Mesenchymal stem cell (in vitro differentiated cells and primary cell): Measurements from ENCODE around the gene C5orf47.
A peak's percentile ranks its signal among the peaks of the same experiment; 100 is the strongest.

Experiments used
- DNase-seq: peaks from one replicate; pipeline ENCODE4 v3.0.0-alpha.2; 2013
- H2AFZ ChIP-seq: one replicate; pipeline ENCODE4 v1.6.1; 2013; ENCODE audit warnings: low read depth, mild to moderate bottlenecking, control low read depth, inconsistent platforms, low read length, moderate library complexity
- H2AK5ac ChIP-seq: 2 replicates; pipeline ENCODE4 v1.6.1; 2013; ENCODE audit warnings: low read length, moderate library complexity, mild to moderate bottlenecking, inconsistent platforms; ENCODE audit not compliant: severe bottlenecking
- H2BK120ac ChIP-seq: one replicate; pipeline ENCODE4 v1.6.1; 2013; ENCODE audit warnings: low read depth, mild to moderate bottlenecking, inconsistent platforms, low read length, moderate library complexity
- H2BK12ac ChIP-seq, 2 experiments: one replicate each; pipeline ENCODE4 v1.6.1; 2013; ENCODE audit warnings: inconsistent platforms in 2 of 2, low read length in 2 of 2, mild to moderate bottlenecking in 2 of 2, moderate library complexity in 2 of 2, control low read depth in 1 of 2
- H2BK15ac ChIP-seq: one replicate; pipeline ENCODE4 v1.6.1; 2013; ENCODE audit warnings: mild to moderate bottlenecking, low read depth, inconsistent platforms; ENCODE audit not compliant: poor library complexity, severe bottlenecking
- H2BK5ac ChIP-seq: 2 replicates; pipeline ENCODE4 v1.6.1; 2013; ENCODE audit warnings: low read depth, mild to moderate bottlenecking, low read length, control low read depth, inconsistent platforms; ENCODE audit not compliant: poor library complexity, severe bottlenecking
- H3K14ac ChIP-seq, 2 experiments: one replicate each; pipeline ENCODE4 v1.6.1; 2013; ENCODE audit warnings: inconsistent platforms in 2 of 2, low read length in 2 of 2, control low read depth in 1 of 2, mild to moderate bottlenecking in 1 of 2, moderate library complexity in 1 of 2
- H3K18ac ChIP-seq, 2 experiments: one replicate each; pipeline ENCODE4 v1.6.1; 2013; ENCODE audit warnings: inconsistent platforms in 2 of 2, low read length in 2 of 2, control low read depth in 1 of 2, low read depth in 1 of 2, mild to moderate bottlenecking in 1 of 2
- H3K23ac ChIP-seq, 2 experiments: one replicate each; pipeline ENCODE4 v1.6.1; 2013; ENCODE audit warnings: inconsistent platforms in 2 of 2, low read length in 2 of 2, mild to moderate bottlenecking in 2 of 2, moderate library complexity in 2 of 2, control low read depth in 1 of 2
- H3K27ac ChIP-seq: 2 replicates; pipeline ENCODE4 v1.5.1; 2013; ENCODE audit warnings: mild to moderate bottlenecking, moderate library complexity, low read length, control low read depth, inconsistent platforms; ENCODE audit not compliant: poor library complexity, severe bottlenecking
- H3K27me3 ChIP-seq, 2 experiments: 2 replicates each; pipeline versions ENCODE4 v1.6.1 to v1.7.0; 2013; ENCODE audit warnings: low read length in 2 of 2, mild to moderate bottlenecking in 2 of 2, moderate library complexity in 2 of 2, control low read depth in 1 of 2, inconsistent platforms in 1 of 2; ENCODE audit not compliant: control insufficient read depth in 1 of 2, insufficient read depth in 1 of 2
- H3K36me3 ChIP-seq, 2 experiments: 2 replicates each; pipeline versions ENCODE4 v1.6.1 to v1.7.0; 2013; ENCODE audit warnings: low read length in 2 of 2, control low read depth in 1 of 2, inconsistent platforms in 1 of 2, low read depth in 1 of 2, mild to moderate bottlenecking in 1 of 2; ENCODE audit not compliant: insufficient read depth in 2 of 2, control insufficient read depth in 1 of 2
- H3K4ac ChIP-seq, 2 experiments: one replicate each; pipeline ENCODE4 v1.6.1; 2013; ENCODE audit warnings: inconsistent platforms in 2 of 2, low read length in 2 of 2, mild to moderate bottlenecking in 2 of 2, moderate library complexity in 2 of 2, control low read depth in 1 of 2, low read depth in 1 of 2
- H3K4me1 ChIP-seq: 2 replicates; pipeline ENCODE4 v1.6.1; 2013; ENCODE audit warnings: low read depth, low read length, control low read depth; ENCODE audit not compliant: control insufficient read depth, insufficient read depth
- H3K4me2 ChIP-seq: 2 replicates; pipeline ENCODE4 v1.6.1; 2013; ENCODE audit warnings: low read length, mild to moderate bottlenecking, inconsistent platforms; ENCODE audit not compliant: poor library complexity, severe bottlenecking
- H3K4me3 ChIP-seq, 2 experiments: 2 replicates each; pipeline versions ENCODE4 v1.5.1 to v1.7.0; 2013; ENCODE audit warnings: low read length in 2 of 2, mild to moderate bottlenecking in 2 of 2, control low read depth in 1 of 2, low read depth in 1 of 2; ENCODE audit not compliant: insufficient read depth in 1 of 2
- H3K79me1 ChIP-seq: replicated peaks from 2 replicates; pipeline ENCODE4 v1.6.1; 2013; ENCODE audit warnings: mild to moderate bottlenecking, control low read depth, low read length, inconsistent platforms; ENCODE audit not compliant: poor library complexity, severe bottlenecking
- H3K9ac ChIP-seq: 2 replicates; pipeline ENCODE4 v1.7.0; 2013; ENCODE audit warnings: mild to moderate bottlenecking, low read length, moderate library complexity
- H3K9me3 ChIP-seq: 2 replicates; pipeline ENCODE4 v1.7.0; 2013; ENCODE audit warnings: mild to moderate bottlenecking, low read length; ENCODE audit not compliant: control insufficient read depth
- H4K8ac ChIP-seq: one replicate; pipeline ENCODE4 v1.6.1; 2013; ENCODE audit warnings: inconsistent platforms, mild to moderate bottlenecking, low read length, moderate library complexity
- H4K91ac ChIP-seq: one replicate; pipeline ENCODE4 v1.6.1; 2013; ENCODE audit warnings: mild to moderate bottlenecking, low read length, inconsistent platforms
- WGBS: methylation state at CpG from one replicate; pipeline ENCODE4 v1.1.7; 2013; ENCODE audit warnings: mixed read lengths; 5-methylcytosine and 5-hydroxymethylcytosine counted together

Gene C5orf47

DNA sequence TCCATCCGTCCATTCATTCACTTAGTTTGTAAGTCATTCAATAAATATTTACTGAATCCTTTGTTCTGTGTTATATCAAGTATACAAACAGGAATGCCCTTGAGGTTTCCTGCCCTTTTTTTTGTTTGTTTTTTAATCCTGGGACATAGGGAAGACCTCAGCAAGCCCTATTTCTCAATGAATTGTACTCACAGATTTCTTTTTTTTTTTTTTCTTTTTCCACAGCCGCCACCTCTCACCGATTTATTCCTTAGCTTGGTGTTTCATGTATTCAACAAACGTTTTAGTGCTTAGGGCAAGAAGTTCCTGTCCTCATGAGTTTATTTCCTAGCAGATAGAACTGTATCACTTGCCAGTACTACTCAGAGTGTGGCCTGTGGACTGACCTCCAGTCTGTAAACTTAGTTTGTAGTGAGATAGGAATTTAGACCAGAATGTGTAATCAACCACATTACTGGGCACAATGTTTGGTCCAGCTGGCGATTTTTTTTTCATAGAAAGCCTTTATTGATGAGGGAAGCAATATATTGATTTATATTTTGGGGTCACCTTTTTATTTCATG, 35.4 kb upstream of the C5orf47 start:
- H2BK12ac ChIP-seq, result no peak overlapping the region
- H3K4ac ChIP-seq, result no peak overlapping the region
- H3K18ac ChIP-seq, result no peak overlapping the region
- H3K9me3 ChIP-seq, result no peaks in the 10 kb centered on the region
- DNase-seq, result peak; percentile 80
- no peak overlapping the region for H2BK15ac ChIP-seq
- no peak overlapping the region for H2BK5ac ChIP-seq
- peaks cover 9% of the 10 kb centered on the region for H3K79me1 ChIP-seq
- no peak overlapping the region for H2AFZ ChIP-seq
- no peak overlapping the region for H3K14ac ChIP-seq
- H3K4me2 ChIP-seq, result no peak overlapping the region
- H3K4me1 ChIP-seq, result peaks cover 9% of the 10 kb centered on the region
- H3K36me3 ChIP-seq, result peaks cover 9 to 92% of the 10 kb centered on the region in 2 experiments
- no peaks in the 10 kb centered on the region for H3K27me3 ChIP-seq
- WGBS, result 33% methylated on average over 1 of the region's 5 CpGs
- H3K9ac ChIP-seq, result no peak overlapping the region
- no peak overlapping the region for H2AK5ac ChIP-seq
- no peak overlapping the region for H3K4me3 ChIP-seq
- H2BK120ac ChIP-seq, result no peak overlapping the region
- H4K8ac ChIP-seq, result no peak overlapping the region
- no peak overlapping the region for H3K23ac ChIP-seq
- H3K27ac ChIP-seq, result no peak overlapping the region
- H4K91ac ChIP-seq, result no peak overlapping the region

- Histone ChIP-seq H2BK5ac (peak overlapping the region; percentile 9), H3K36me3 (peaks cover 9 to 86% of the 10 kb centered on the region in 2 experiments), H2AFZ (no peak overlapping the region), H3K4me2 (no peak overlapping the region), H2BK120ac (peak overlapping the region; percentile 27), H3K9me3 (no peaks in the 10 kb centered on the region), H3K27me3 (no peaks in the 10 kb centered on the region), H2BK12ac (peak overlapping the region in 1 of 2 experiments; percentile 78), H2BK15ac (no peak overlapping the region), H3K4ac (peak overlapping the region; percentile 4 to 30), H3K18ac (peak overlapping the region; percentile 28 to 82), H3K79me1 (peaks cover 7% of the 10 kb centered on the region), H3K23ac (no peak overlapping the region), H4K8ac (no peak overlapping the region), H3K4me1 (peaks cover 9% of the 10 kb centered on the region), H2AK5ac (no peak overlapping the region), H3K9ac (peak overlapping the region; percentile 39), H3K4me3 (no peak overlapping the region), H3K27ac (peak overlapping the region; percentile 37), H3K14ac (no peak overlapping the region), H4K91ac (peak overlapping the region; percentile 43)
- WGBS, result 89% methylated on average over 2 of the region's 6 CpGs
- DNase-seq, result peak; percentile 87
Observed at GRCh38 chr5:173954671-173955521, 34.1 kb upstream of the C5orf47 start.

DNA sequence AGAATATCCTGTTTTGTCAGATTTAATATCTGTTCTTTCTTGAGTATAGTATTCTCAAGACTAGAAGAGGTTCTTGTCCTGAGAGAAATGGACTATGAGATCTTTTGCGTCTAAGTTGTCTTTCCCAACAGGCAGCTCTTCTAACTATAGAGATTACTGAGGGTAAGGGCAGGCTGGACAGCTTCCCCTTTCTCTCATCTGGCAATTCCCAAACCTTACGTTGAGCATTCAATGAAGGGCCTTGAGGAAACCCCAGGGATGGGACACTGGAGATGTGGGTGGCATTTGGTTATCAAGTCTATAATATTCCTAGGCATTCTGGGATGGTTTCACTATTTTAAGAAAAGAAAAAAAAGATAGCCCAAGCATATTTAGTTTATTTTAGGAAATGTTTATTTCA, 28.0 kb upstream of the C5orf47 start:
- no peak overlapping the region for H2AFZ ChIP-seq
- no peak overlapping the region for H3K9ac ChIP-seq
- H2AK5ac ChIP-seq, result no peak overlapping the region
- 100% methylated on average over 1 of the region's 2 CpGs for WGBS
- no peak overlapping the region for H4K8ac ChIP-seq
- H3K14ac ChIP-seq, result no peak overlapping the region
- H2BK120ac ChIP-seq, result no peak overlapping the region
- no peaks in the 10 kb centered on the region for H3K27me3 ChIP-seq
- peaks cover under 1 to 33% of the 10 kb centered on the region in 2 experiments for H3K36me3 ChIP-seq
- H2BK12ac ChIP-seq, result no peak overlapping the region
- H3K4me3 ChIP-seq, result no peak overlapping the region
- H3K23ac ChIP-seq, result no peak overlapping the region
- no peak overlapping the region for H2BK15ac ChIP-seq
- no peak overlapping the region for H3K4ac ChIP-seq
- H3K4me2 ChIP-seq, result no peak overlapping the region
- H4K91ac ChIP-seq, result no peak overlapping the region
- H3K9me3 ChIP-seq, result no peaks in the 10 kb centered on the region
- H3K79me1 ChIP-seq, result peaks cover 5% of the 10 kb centered on the region
- H3K27ac ChIP-seq, result no peak overlapping the region
- H3K4me1 ChIP-seq, result peaks cover 3% of the 10 kb centered on the region
- H3K18ac ChIP-seq, result no peak overlapping the region
- no peak for DNase-seq
- no peak overlapping the region for H2BK5ac ChIP-seq

DNA sequence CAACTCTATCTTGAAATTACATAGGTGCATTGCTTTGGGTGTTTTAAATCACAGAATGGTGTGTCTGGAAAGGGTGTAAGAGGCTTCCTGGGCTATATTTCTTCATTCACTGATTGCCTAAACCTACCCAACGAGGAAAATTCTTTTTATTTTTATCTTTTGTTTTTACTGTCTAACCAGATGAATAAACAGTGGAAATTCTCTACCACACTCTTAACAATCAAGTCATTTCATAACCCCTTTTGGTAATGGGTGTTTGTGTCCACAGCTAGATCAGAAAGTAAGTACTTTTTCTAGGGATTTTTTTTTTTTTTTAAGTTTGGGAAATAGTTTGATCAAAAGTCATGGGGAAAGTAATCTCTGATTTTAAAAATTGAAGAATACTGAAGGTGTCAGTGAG, 27.6 kb upstream of the C5orf47 start:
- no peak overlapping the region for H2AFZ ChIP-seq
- no peak overlapping the region for H2BK12ac ChIP-seq
- no peak overlapping the region for H2AK5ac ChIP-seq
- H3K18ac ChIP-seq, result no peak overlapping the region
- H3K23ac ChIP-seq, result no peak overlapping the region
- H2BK15ac ChIP-seq, result no peak overlapping the region
- peaks cover 5% of the 10 kb centered on the region for H3K79me1 ChIP-seq
- no peak overlapping the region for H3K9ac ChIP-seq
- H3K9me3 ChIP-seq, result no peaks in the 10 kb centered on the region
- no peak overlapping the region for H2BK5ac ChIP-seq
- H4K91ac ChIP-seq, result no peak overlapping the region
- H3K27ac ChIP-seq, result no peak overlapping the region
- peaks cover 0 to 29% of the 10 kb centered on the region in 2 experiments for H3K36me3 ChIP-seq
- DNase-seq, result peak; percentile 29
- H2BK120ac ChIP-seq, result no peak overlapping the region
- no peak overlapping the region for H4K8ac ChIP-seq
- no peak overlapping the region for H3K4me2 ChIP-seq
- H3K4ac ChIP-seq, result no peak overlapping the region
- H3K14ac ChIP-seq, result no peak overlapping the region
- H3K27me3 ChIP-seq, result no peaks in the 10 kb centered on the region
- H3K4me1 ChIP-seq, result peaks cover 3% of the 10 kb centered on the region
- WGBS, result no CpG with 5 or more reads among the region's 1 CpG
- H3K4me3 ChIP-seq, result no peak overlapping the region
